ENCODE measurements around the gene ANXA2.
"Not testable (repeated sequence)": the region's sequence is repeated elsewhere in the genome, so short reads cannot be mapped to it uniquely, and the experiment has no call there.

Gene ANXA2

DNA sequence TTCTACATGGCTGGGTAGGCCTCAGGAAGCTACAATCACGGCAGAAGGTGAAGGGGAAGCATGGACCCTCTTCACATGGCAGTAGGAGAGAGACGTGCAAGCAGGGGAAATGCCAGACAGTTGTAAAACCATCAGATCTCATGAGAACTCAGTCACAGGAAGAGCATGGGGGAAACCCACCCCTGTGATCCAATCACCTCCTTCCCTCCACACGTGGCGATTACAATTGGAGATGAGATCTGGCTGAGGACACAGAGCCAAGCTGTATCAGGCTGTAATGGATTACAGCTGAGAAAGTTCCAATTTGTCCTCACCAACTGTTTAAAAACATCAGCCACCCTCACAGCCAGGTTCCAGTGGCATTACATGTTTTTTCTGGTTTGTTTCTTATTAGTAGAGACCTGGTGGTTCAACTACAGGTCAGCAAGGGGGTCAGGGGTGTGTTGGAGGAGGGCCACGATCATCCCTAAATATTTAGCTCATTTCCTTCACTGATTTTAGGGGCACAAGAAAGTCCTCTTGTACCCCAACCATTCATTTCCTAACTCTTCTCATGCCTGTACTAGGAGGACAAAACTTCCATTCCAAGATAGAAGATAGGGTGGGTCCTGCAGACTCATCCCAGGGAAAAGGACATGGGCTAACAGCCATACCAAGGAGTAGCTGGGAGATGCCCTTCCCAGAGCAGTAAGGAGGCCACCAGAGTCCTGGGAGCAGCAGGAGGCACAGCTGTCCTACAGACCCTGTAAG lies 54.4 kb downstream of the ANXA2 start:
- DNase-seq, result no peak

DNA sequence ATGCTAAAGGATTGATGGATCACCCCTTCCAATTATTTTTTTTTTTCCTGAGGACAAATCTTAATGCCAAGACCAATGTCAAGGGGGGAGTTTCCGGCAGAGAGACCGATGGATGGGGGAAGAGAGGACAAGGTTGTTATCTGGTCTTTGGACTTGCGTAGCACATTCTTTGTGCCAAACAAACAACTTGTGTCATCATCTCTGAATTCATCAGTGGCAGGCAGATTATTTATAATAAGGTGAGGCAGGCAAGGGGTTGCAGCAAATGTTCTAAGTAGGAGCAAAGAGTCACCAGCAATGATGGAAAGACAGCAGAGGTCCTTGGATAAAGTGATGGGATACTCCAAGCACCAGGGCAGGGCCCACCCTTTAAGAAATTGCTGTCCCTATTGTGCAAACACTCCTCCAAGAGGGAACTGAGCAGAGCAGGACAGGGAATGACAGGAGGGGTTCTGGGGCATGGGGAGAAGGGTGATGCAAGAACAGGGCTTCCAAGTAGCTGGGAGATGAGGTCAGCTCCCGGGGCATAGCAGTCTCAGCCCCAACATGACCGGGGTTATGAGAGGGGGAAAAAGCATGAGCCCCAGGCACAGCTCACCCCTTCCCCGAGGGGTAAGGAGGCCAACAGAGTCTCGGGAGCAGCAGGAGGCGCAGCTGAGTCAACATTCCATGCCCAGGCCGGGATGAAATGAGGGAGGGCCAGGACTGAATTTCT lies 57.4 kb downstream of the ANXA2 start:
- no peak for DNase-seq
- no peak for ATAC-seq

More for the DNA sequence above, 54.4 kb downstream of the ANXA2 start:
- peak; percentile 23 for ATAC-seq

DNA sequence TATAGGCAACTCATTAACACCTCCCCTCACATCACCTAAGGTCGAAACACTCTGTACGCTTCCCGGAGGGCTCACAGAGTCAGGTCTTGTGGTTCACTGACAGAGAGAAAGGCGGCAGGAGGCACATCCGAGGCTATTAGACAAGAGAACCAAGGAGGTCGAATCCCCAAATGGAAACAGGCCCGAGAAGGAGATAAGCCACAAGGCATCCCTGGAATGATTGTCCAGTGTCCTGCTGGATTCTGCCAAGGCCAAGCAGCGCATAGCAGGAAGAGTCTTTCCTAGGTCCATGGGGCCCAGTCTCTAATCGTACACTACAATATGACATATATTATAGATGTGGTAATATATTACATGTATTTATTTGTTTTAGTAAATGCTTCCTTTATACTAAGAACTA lies 58.5 kb downstream of the ANXA2 start:
- no peak for ATAC-seq

GRCh38 chr15:60338810-60339209 lies 59.0 kb downstream of the ANXA2 start:
- DNase-seq (no peak), ATAC-seq (no peak)

More for the DNA sequence above, 58.5 kb downstream of the ANXA2 start:
- DNase-seq, result no peak

- ATAC-seq, result no peak
- no peak for DNase-seq
These were observed 60.7 kb downstream of the ANXA2 start for GRCh38 chr15:60337076-60337475.

GRCh38 chr15:60335296-60335695 lies 62.5 kb downstream of the ANXA2 start:
- not testable (repeated sequence) for ATAC-seq, DNase-seq

GRCh38 chr15:60328852-60329443 lies 68.8 kb downstream of the ANXA2 start:
- no peak for ATAC-seq
- DNase-seq, result peak; percentile 33

DNA sequence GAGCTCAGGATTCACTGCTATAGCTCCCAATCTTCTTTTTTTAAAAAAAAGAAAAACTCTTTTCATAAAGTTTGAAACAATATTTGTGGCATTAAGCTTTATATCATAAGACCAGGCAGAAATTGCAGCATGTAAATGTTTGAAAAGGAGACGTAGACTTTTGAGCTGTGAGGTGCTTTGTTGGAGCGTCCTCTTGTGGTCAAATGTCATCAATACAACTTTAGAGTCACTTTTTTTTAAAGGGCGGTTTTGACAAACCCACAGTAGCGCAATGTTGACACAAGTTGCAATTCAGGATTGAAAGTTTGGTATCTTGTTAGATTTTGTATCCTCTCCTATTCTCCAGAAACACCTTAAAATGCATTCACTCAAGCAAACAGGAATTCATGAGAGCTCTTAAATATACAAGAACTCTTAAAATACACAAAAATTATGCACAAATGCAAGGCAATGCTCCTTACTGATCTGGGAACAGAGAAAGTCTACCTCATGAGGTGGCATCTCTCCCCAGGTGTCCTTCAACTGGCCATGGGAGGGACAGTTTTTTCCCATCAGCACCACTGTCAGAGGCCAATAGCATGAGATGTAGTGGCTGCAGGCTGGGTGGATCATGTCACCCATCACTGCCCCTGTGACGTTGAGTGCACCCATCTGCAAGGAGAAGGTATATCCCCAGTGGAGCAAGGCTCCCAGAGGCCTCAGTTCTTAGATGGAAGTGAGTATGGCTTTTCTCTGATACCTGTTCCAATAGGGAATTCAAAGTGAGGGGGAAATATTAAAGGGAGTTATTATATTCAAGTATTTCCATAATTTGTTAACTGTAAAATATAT lies 70.7 kb downstream of the ANXA2 start:
- DNase-seq, result peak; percentile 17

DNA sequence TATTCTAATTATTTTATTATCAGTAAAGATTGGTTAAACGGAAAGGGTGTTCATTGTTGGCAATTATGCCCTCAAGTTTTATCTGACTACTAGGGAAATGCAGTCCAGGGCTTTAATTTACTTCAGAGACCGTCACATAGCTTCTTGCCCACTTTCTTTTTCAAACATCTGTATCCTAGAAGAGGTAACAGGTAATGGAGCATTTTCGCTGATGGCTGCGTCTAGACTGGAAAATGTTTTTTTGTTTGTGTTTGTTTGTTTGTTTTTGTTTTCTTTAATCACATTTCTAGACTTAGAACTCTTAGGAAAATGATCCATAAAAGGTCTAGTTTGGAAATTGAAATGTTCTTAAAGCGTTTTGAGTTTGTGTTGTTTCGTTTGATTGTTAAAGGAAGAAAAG lies 71.4 kb downstream of the ANXA2 start:
- DNase-seq, result no peak

More for the DNA sequence above, 70.7 kb downstream of the ANXA2 start:
- ATAC-seq, result no peak

DNA sequence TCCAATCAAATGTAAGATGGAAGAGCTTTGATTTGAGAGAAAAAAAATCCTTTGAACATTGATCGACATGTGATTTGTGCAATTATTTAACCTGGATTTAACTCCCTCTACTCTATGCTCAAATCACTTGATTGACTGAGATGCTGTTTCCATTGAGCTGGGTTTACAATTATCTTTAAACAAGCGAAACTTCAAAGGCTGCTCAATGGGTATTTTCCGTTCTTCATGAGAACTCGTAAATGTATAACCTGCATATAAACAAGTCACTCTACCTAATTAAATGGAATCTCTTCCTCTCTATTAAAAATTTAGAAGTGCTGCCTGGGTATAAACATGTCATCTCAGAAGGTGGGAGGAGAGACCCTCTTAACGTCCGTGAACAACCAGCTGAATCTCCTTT lies 71.9 kb downstream of the ANXA2 start:
- no peak for DNase-seq

More for the DNA sequence above, 71.4 kb downstream of the ANXA2 start:
- no peak for ATAC-seq

GRCh38 chr15:60324706-60325438 lies 72.9 kb downstream of the ANXA2 start:
- DNase-seq (no peak), ATAC-seq (no peak)

More for the DNA sequence above, 71.9 kb downstream of the ANXA2 start:
- ATAC-seq, result no peak

DNA sequence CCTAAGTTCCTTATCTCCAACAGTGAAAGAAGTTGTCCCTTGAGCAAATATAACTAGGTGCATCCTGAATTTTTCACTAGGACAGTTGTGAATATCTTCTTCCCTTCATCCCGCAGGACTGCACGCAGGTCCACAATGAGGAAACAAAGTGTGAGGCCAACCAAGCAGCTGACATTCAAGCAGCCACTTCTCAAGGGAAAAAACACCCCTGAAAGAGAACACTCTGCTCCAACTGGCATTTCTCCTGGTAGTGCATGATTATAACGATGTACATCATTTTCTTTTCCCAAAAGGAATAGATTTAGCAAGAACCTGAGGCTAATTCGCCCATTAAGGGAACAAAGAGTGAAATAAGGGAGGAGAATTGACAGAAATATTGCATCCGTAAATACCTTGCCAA lies 74.5 kb downstream of the ANXA2 start:
- DNase-seq, result no peak
- no peak for ATAC-seq

GRCh38 chr15:60320365-60320764 lies 77.4 kb downstream of the ANXA2 start:
- ATAC-seq (no peak), DNase-seq (no peak)

GRCh38 chr15:60318216-60318867 lies 79.4 kb downstream of the ANXA2 start:
- no peak for DNase-seq
- no peak for ATAC-seq

GRCh38 chr15:60316961-60317360 lies 80.8 kb downstream of the ANXA2 start:
- ATAC-seq (no peak), DNase-seq (no peak)

- DNase-seq (no peak), ATAC-seq (peak; percentile 28)
These were observed 81.9 kb downstream of the ANXA2 start for GRCh38 chr15:60315878-60316277.

GRCh38 chr15:60313906-60314305 lies 83.9 kb downstream of the ANXA2 start:
- DNase-seq (no peak), ATAC-seq (no peak)

DNA sequence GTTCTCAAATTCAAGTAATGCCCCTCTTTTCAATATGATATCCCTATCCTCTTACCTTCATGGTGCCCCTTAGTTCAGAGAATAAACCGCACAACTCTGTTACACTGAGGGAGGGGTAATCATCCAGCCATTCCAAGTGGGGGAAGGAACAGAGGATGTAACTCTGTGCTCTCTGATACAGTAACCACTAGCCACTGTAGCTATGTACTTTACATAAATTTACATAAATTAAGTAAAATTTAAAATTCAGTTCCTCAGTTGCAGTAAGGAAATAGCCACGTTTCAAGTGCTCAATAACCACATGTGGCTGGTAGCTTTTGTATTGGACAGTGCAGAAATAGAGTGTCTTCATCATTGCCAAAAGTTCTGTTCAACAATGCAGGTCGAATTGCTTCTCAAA lies 90.8 kb downstream of the ANXA2 start:
- ATAC-seq (no peak), DNase-seq (no peak)

- DNase-seq (no peak), ATAC-seq (no peak)
These were observed 96.8 kb downstream of the ANXA2 start for GRCh38 chr15:60301024-60301423.

DNA sequence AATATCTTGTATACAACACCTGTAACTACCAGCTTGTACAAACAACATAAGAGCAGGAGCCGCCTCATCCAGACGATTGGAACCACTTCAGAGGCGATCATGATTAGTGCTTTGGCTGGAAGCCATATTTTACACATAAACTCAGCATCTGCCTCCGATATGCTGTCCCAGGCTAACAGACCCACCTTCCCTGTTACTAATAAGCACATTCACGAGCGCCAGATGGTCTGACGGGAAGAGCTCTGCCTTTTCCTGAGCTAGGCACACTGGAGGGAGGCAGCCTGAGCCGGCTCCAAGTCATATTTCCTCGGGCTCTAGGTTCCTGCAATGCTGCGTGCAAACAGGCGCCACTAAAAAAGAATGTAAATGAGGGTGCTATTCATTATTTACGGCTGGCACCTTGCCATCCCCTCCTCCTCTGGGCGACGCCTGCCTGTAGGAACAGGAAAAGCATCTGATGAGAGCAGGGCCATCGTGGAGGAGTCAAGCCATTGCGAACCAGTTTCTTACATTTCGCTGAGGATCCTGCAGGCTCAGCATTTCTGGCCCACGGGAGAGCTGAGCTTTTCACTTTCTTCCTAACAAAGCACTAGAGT lies 98.2 kb downstream of the ANXA2 start:
- DNase-seq, result no peak
- no peak for ATAC-seq
